Nucleus accumbens (tissue), 56 donors: ENCODE measurements around the gene KPNA5.
A peak's percentile ranks its signal among the peaks of the same experiment; 100 is the strongest.
"Not testable (repeated sequence)": the region's sequence is repeated elsewhere in the genome, so short reads cannot be mapped to it uniquely, and the experiment has no call there.

Experiments used
- DNase-seq, 56 donors: peaks; one replicate each; lab custom pipeline; 2025; lab: John Stamatoyannopoulos, UW

The KPNA5 gene

DNA sequence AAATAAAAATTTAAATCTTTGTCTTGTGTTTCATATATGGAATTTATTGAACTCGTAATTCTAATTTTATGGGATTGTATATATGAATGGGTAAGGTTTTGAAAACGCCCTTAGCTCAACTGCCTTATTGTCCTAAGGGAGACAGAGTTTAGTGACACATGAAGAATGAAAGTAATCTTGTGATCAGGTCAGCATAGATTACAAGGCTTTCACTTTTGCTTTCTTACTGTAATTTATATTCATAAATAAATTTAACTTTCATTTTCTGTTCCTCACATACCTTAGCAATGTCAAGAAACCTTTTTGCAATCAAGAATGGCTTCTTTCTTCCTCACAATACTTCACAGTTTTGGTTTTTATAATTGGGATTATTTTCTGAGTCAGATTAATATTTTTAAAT is 14.4 kb downstream of the KPNA5 start:
- no peak for DNase-seq

DNA sequence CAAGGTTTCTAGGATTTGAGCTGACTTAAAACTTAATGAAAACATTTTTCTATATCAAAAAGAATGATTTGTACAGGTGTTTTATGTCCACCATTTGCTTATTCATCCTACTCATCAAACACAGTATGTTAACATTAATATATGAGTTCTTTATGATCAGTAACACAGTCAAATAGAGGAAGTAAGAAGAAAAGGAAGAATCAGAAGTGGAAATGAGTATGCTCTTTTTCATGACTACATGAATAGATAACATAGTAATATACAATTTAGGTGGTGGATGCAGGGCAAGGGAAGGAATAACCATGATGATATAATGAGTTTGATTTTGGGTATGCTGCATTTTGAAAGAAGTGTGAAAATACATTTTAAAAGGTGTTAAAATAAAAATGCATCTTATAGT is 16.5 kb downstream of the KPNA5 start:
- no peak for DNase-seq

DNA sequence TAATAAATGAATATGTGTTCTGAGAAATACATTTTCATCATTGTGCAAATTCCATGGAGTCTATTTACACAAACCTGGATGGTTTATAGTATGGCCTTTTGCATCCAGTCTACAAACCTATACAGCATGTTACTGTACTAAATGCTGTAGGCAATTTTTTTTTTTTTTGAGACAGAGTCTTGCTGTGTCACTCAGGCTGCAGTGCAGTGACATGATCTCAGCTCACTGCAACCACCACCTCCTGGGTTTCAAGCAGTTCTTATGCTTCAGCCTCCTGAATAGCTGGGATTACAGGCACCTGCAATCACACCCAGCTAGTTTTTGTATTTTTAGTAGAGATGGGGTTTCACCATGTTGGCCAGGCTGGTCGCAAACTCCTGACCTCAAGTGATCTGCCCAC is 22.9 kb downstream of the KPNA5 start:
- not testable (repeated sequence) for DNase-seq

DNA sequence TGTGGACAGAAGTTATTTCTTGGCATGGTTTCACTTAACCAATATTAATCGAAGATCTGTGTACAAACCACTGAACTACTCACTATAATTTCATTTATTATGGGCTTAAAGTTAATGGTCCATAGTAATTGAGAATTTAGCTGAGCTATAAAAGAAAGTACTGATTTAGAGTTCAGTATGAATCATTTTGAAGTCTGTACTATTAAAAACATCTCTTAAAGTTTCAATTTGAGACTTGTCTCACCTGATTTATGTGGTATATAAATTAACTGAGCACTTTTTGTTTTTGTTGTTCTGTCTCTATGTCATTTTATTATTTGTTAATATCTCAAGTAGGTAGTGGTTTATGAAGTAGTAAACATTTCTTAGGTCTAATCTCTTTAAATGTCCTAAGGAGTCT is 24.9 kb downstream of the KPNA5 start:
- no peak for DNase-seq

DNA sequence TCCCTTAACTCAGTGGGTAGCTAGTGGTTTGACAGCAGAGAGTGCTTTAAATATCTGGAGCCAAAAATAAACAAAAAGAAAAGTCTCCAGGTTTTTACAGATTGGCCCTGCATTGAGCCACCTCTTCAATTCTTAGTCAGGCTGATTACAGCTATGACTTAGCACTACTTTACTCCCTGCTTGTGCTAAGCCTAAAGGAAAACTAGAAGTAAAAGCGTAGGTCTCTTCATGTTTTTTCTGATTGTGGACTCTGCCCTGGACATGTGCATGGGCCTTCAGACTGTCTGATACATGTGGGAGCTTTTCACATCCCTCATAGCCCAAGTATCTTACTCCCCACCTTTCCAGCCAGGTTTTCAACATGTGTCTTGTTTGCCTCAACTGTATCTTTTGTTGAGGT is 33.3 kb downstream of the KPNA5 start:
- no peak for DNase-seq

DNA sequence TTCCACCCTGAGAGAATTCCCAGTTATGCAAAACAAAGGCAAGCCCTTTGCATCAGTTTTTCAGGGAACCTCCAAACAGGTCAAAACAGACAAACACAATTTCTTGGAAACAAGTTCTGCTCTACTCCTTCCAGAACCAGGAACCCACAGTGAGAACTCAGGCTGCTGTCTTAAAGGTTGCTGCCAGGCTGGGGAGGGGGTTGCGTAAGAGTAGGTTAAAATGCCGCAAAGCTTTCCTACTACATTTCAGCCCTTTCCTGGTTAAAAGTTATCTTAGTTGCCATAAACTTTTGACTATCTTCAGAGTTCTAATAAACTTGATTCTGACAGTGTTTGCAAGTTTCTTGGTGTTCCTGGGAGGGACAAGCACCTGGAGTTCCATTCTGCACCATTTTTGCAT is 33.8 kb downstream of the KPNA5 start:
- DNase-seq, result no peak

DNA sequence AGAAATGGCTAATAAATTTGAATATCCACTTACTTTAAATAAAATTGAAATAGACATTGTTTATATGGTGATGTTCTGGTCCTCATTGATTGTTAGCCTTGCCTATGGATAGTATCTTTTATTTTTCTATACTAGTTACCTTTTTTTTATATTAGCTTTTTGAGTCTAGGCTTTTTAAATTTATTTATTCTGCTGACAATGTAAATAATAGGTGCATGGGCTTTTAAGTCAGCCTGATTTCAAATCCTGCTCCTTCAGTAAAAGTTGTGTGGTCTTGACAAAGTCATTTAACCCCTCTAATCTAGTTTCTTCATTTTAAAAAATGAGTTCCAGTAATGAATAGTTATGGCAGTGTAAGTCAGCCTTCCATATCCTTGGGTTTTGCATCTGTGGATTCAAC is 45.9 kb downstream of the KPNA5 start:
- DNase-seq, result no peak

DNA sequence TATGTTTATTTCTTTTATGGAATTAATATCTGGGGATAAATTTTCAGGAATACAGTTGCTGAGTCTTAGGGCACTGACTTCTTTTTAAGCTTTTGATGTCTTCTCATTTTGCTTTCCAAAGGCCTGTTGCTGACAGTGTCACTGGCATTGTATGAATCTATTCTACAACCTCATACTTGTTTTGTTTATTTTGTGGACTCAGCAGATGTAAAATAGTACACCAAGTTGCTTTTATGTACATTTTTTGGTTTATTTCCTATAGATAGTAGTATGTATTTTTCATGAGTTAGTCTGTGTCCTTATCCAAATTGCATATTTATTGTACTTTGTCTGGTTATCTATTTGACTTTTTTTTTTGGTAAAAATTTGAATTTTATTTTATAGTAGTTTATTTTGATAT is 49.5 kb downstream of the KPNA5 start:
- no peak for DNase-seq

DNA sequence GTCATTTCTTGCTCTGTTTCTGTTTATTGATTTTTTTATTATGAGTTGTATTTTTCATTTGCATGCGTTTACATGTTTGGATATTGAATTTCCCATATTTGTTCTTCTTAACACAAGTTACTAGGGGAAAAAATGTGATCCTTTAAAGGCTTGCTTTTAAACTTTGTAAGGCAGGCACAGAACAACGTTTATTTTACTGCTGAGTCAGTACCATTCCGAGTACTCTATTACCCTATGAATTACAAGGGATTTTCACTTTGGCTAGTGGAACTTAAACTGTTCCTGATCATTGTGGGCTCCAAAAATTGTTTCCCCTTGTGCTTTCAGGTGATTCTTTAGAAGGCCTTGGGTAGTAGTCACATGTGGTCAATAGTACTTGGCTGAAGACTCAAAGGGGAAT is 56.0 kb downstream of the KPNA5 start:
- no peak for DNase-seq

DNA sequence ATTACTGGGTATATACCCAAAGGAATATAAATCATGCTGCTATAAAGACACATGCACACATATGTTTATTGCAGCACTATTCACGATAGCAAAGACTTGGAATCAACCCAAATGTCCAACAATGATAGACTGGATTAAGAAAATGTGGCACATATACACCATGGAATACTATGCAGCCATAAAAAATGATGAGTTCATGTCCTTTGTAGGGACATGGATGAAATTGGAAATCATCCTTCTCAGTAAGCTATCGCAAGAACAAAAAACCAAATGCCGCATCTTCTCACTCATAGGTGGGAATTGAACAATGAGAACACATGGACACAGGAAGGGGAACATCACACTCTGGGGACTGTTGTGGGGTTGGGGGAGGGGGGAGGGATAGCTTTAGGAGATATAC is 59.5 kb downstream of the KPNA5 start:
- not testable (repeated sequence) for DNase-seq

DNA sequence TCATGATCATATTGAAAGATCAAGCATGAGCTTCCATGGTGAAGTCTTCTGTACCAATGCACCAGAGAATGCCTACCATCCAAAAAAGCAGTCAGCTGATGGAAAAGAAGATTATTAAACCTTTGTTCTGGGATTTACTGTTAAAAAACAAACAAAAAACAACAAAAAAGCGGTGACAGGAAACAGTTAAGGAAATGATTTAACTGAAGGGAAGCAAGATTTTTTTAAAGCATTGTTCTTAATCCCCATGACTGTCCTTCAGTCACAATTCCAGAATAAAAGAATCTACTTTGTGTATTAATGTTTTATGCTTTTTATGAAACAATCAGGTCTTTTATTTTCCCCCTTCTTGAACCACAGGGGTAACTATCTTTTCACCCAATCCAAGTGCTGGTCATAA is 60.6 kb downstream of the KPNA5 start:
- DNase-seq, result no peak

DNA sequence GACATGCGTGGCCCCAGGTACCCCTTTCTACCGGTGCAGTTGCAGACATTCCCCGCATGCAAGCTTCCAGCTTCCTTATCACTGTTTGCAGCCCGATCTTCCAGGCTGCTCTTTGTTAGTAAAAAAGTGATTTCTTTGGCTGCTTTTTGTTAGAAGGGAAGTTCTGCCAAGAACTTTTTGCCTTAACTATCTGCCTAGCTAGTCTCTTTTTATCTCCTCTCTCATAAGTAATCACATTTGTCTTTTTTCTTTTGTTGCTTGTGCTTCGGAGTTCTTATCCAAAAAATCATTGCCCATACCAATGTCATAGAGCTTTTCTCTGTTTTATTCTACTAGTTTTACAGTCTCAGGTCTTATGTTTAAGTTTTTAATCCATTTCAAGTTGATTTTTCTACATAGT is 64.2 kb downstream of the KPNA5 start:
- DNase-seq, result no peak

DNA sequence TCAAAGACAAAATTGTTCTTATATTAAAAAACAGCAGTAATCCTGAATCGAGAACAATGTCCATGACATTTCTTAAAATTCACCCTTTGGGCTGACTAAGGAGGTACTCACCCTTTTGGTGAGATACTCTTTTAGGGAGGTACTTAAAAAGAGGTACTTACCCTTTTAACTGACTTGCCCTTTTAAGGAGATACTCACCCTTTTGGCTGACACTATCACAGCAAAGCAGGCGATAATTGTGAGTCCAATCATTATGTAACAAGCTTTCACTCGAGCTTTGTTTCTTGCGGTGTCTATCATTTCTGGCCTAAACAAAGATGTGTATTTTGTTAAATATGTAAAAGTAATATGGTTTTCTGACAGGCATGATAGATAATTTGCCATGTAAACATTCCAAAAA is 80.8 kb downstream of the KPNA5 start:
- no peak for DNase-seq

DNA sequence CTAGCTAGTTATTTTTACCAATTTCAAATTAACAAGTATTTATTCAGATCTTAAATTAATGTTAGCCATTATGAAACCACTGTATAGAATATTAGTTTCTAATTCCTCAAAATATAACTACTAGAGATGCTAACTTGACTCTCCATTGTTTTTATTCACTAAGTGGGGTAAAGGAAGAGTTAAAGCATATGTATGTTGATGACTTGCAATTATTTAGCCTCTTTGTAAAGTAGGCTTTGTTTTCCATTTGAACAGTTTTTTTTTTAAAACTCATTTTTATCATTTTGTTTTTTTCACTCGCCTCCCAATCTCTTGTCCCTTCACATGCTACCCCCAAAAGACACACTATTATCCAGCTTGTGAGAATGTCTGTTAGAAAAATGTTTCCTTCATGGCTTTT is 81.2 kb downstream of the KPNA5 start:
- DNase-seq, result no peak

DNA sequence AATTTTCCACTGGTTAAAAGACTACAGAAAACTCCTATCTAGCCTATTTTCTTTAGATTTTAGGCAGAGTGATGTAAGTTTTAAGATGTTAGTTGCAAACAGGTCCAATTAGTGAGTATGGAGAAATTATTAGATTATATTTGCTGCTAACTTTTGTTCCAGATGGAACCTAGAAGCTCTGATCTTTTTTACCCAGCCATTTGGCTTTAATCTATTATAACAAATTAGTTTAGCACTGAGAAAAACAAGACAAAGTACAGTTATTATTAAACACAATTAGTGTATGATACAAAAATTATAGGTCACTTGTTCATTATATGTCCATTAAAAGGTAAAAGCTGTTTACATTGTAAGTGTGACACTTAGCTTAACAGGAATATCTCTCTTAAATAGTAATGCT is 82.0 kb downstream of the KPNA5 start:
- no peak for DNase-seq

DNA sequence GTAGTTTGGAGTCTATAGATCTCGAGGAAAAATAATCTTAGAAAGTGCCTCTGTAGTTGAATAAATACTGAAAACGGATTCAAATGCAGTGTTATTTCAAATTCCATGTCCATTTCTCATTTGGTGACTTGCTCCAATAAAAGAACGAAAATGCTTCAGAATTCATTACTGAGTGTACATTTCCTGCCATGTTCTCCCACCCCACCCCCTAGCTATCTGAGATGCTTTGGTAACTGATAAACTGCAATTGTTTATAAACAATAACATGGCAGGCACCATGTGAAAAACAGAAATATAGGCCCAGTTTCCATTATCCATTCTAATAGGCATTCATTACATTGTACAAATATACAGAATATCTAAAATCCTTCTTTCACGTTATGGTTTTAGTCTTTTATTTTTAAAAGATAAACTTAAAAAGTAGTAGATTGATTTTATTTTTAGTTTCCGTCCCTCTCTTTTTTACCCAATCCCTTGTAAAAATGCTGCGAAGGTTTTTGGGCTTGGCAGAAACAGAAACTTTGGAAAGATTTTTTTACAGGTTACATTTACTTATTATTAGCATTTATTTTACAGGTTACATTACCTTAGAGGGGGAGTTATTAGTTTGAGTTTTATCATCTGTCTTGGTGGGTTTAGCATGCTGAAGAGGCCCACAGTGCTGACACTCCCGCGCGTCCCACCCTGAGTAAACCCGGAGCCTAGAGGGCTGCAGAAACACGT is 83.1 kb downstream of the KPNA5 start:
- DNase-seq, result no peak

DNA sequence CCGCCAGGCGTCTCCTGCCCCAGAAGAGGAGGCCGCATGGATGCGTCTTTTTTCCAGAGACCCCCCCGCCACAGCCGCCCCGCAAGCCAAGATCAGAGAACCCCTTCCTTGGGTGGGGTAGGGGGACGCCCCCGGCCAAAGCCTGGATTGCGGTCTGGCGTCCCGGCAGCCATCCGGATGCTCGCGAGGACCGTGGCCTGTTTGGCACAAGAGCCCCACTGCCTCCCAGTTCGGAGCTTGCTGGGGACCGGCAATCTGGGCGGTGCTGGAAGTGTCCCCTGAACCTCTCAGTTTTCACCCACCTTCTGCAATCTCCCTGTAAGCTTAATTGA is 83.6 kb downstream of the KPNA5 start:
- DNase-seq, result no peak

DNA sequence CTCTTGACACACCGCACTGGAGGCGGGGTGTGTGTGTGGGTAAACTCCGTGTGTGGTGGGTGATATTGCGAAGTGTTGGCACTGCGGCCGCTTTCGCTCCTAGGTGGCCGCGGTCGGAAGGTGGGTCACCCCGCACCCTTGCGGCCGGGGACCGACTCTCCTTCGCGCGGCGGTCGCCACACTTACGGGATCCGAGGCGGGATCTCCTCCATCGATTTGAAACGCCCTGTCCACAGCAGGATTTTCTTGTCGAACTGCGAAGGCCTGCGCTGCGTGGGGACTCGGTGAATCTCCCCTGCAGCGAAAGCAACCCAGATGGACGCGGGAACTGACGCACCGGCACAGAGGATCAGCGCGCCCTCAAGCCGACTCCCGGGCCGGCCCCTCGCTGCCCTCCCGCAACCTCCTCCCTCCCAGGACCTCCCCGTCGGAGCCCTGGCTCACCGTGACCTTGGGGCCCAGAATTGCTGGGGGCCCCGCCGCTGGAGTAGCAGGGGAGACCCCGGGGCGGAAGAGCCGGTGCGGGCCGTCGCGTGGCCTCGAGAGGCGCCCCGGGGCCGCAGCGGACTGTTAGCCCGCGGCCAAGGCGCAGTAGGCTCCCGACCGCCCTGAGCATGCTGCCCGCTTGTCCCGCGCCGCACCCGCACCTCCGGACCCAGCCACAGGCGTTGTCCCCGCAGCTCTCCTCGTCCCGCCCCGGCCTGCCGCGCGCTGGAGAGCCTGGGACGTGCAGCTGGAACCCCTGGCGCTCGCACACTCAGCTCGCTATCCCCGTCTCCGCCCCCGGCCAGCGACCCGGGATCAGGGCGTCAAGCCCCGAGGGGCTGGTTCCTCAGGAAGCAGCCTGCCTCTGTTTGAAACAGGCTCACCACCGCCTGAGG is 84.2 kb downstream of the KPNA5 start, which contains the start of gene FAM162B:
Gene FAM162B (minus strand): TSS at position 759 of the 881 bp plus-strand sequence. CDS start 143 bp downstream, at position 616.
- DNase-seq, result peak in 3 of 56 donors; percentile 2 to 11 (median 2)

DNA sequence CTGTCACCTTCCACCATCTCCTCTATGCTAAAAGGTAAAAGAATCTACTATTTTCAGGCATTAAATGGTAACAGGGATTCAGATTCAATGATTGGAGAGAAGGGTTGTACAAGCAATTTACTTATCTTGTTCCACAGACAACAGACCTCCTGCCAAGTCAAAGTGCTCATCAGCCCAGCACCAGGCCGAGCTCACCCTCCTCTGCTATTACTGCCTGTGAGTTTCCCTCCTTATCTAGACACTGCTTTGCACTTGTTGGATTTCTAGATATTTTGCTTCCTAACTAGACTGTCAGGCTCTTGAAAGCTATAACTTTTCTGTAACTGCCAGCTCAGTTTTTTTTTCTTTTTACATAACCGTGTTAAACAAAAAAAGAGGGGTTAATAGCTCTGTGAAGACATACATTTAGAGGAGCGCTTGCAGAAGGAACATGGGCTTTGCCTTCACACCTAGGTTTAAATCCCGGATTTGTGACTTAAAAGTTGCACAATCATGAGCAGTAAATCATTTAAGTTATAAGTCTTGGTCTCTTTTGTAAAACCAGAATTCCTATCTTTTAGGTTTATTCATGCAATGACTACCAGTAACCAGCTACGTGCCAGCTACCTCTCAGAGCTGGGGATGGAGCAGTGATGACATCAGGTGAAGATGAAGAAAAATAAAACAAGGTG is 85.6 kb downstream of the KPNA5 start:
- DNase-seq, result no peak

DNA sequence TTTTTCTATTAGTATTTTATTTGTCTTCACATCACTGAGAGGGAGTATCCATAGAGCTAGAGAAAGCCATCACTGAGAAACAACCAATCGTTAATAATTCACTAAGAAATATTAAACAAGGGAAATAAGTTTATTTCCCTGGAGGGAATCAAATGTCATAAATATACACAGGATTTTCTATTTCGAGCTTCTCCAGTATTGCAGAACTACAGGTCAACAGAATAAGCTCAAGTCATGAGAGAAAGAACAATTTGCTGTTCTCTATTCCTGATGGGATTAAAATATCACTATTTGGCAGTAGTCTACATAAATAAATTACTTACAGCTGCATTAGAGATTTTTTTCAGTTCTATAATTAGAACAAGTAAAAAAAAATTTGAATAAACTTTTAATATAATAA is 86.7 kb downstream of the KPNA5 start:
- DNase-seq, result no peak

DNA sequence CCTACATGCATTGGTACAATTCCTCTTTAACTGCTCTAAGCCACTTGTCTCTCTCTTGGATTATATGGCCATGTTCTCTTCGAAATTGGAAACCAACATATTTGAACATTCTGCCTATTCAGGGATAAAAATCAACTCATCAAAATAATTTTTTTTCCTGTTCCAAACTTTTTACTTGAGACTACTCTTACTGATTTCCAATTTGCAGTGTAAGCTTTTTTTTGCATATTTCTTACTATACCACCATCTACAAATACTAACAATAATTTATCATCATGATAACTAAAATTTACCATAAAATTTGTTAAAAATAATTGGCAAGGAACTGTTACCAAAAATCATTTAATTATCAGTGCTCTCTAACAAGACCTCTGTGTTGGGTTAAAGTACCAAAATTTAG is 91.4 kb downstream of the KPNA5 start:
- DNase-seq, result no peak

DNA sequence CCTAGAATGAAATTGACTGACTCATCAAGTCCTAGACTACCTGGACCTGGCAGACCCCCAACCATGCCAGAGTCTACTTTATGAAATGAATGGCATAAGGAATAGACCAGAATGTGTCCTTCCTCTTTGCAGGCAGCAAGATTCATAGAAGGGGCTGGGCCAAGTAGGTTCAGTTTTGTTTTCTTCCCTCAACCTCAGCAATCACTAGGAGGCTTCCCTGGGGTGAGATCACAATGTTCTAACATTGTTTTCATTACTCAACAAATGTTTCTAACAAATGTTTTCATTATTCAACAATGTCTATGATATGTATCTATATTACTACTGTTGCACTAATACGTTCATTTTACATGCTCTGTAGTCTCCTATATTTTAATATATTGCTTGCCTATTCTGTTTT is 92.9 kb downstream of the KPNA5 start:
- no peak for DNase-seq
